ENCODE measurements around the gene GJB2.

GRCh38 chr13:20165417-20166257 is 27.1 kb downstream of the GJB2 start:
- no peak for TF ChIP-seq EZH2 (IDR thresholded peaks at IDR 0.05)
- no peak for TF ChIP-seq POLR2AphosphoS5 (IDR thresholded peaks at IDR 0.05; ENCODE audit: borderline replicate concordance, low read depth, low read length)

All from SK-N-MC (cell line).